Measurements from ENCODE around the gene FILIP1. TPM values are rescaled to one million over a fixed set of nuclear protein-coding genes. Genes with fewer than 3 reads are reported as not detected.

Gene FILIP1
- total RNA-seq, 1 donor from 2014 or later, result 13.6 TPM

DNA sequence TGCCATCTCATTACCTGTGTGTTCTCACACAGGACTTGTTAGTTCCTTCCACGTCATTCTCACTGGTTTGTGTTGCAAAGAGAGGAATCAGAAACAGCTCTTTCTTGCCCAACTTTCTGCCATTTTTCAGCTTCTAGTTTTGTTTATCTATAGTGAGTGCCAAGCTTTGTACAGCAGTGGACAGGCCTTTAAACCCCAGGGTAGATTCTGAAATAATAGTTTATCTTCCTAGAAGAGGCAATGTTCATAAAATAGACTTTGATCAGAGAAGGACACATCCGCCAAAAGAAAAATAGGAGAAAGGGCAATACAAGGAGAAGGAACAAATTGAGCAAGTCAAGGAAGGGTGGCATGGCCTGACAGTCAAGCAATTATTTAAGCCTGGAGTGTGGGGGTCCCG is 191.3 kb downstream of the FILIP1 start:
- H3K27me3 ChIP-seq, result no peaks in the 10 kb centered on the region
- intact Hi-C loops (cut with DNase I), result no loop called here
- no peak overlapping the region for H3K27ac ChIP-seq
- TF ChIP-seq, protein P1, sequence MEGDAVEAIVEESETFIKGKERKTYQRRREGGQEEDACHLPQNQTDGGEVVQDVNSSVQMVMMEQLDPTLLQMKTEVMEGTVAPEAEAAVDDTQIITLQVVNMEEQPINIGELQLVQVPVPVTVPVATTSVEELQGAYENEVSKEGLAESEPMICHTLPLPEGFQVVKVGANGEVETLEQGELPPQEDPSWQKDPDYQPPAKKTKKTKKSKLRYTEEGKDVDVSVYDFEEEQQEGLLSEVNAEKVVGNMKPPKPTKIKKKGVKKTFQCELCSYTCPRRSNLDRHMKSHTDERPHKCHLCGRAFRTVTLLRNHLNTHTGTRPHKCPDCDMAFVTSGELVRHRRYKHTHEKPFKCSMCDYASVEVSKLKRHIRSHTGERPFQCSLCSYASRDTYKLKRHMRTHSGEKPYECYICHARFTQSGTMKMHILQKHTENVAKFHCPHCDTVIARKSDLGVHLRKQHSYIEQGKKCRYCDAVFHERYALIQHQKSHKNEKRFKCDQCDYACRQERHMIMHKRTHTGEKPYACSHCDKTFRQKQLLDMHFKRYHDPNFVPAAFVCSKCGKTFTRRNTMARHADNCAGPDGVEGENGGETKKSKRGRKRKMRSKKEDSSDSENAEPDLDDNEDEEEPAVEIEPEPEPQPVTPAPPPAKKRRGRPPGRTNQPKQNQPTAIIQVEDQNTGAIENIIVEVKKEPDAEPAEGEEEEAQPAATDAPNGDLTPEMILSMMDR (IDR thresholded peaks at IDR 0.05), result no peak
- H3K4me3 ChIP-seq, result no peak overlapping the region
- H3K9me3 ChIP-seq, result no peaks in the 10 kb centered on the region
- no peaks in the 10 kb centered on the region for H3K36me3 ChIP-seq
- peaks cover 0 to 4% of the 10 kb centered on the region in 2 donors for H3K4me1 ChIP-seq
- DNase-seq (ENCODE audit: low spot score in 2 of 2), result no peak

DNA sequence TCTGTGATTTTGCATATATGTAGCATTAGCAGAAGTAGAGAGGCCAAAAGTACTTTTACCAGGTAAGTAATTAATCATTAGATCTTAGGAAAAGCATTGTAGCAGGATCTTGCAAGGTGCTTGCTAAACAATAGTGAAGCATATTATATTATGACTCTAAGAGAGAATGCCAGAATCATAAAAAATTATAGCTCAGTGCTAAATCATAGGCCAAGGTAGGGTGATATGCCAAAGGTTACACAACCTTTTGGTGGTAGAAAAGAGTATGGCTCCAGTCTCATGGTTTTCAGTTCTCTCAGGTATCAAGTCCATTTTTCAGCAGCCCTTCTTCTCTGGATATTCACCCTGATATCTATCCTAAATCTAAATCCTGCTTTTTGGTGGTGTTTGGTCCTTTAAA is 192.1 kb downstream of the FILIP1 start:
- Histone ChIP-seq H3K4me1 (peaks cover 0 to 4% of the 10 kb centered on the region in 2 donors), H3K27me3 (no peaks in the 10 kb centered on the region), H3K9me3 (no peaks in the 10 kb centered on the region), H3K27ac (no peak overlapping the region), H3K36me3 (no peaks in the 10 kb centered on the region), H3K4me3 (no peak overlapping the region)
- DNase-seq (ENCODE audit: low spot score in 2 of 2), result no peak
- TF ChIP-seq, protein P1 (IDR thresholded peaks at IDR 0.05), result no peak
- intact Hi-C loops (cut with DNase I), result no loop called here

DNA sequence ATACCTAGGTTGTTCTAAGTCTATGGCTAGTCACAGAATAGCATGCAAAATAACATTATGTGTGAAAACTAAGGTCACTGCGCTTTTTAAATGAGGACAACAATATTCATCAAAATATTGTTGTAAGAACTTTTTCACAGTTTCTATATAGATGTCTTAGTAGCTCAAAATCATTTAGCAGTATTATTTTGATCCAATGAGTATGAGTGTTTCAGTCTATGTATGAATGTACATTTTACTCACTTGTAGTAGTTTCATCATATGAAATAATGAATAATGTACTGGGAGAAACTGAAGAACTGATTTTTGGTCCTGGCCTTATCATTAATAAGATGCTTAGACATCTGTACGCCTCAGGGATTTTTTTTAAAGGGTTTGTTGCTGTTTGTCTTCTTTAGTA is 192.5 kb downstream of the FILIP1 start:
- TF ChIP-seq, protein P1 (IDR thresholded peaks at IDR 0.05), result no peak
- H3K27ac ChIP-seq, result no peak overlapping the region

DNA sequence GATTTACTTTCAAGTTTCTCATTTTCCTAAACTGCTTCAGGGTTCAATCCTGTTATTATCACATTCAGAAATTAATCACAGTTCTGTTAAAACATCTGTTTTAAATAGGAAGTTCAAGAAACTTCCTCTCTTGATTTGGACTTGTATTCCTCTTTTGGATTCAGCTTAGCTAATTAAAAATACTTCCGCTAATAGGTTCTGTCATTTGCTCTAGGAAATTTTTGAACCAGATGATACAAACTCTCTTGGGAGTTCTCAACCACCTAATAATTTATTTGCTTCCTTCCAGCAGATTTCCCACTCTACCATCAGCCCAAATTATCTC is 193.1 kb downstream of the FILIP1 start:
- intact Hi-C loops (cut with DNase I), result no loop called here
- H3K4me1 ChIP-seq, result peaks cover 0 to 4% of the 10 kb centered on the region in 2 donors
- H3K9me3 ChIP-seq, result no peaks in the 10 kb centered on the region
- no peaks in the 10 kb centered on the region for H3K27me3 ChIP-seq
- TF ChIP-seq, protein P1 (IDR thresholded peaks at IDR 0.05), result no peak
- H3K27ac ChIP-seq, result peak overlapping the region in 1 of 2 donors; percentile 25
- H3K36me3 ChIP-seq, result no peaks in the 10 kb centered on the region
- DNase-seq (ENCODE audit: low spot score in 2 of 2), result no peak
- no peak overlapping the region for H3K4me3 ChIP-seq

More for the DNA sequence above, 192.5 kb downstream of the FILIP1 start:
- Histone ChIP-seq H3K4me3 (no peak overlapping the region), H3K27me3 (no peaks in the 10 kb centered on the region), H3K36me3 (no peaks in the 10 kb centered on the region), H3K9me3 (no peaks in the 10 kb centered on the region), H3K4me1 (peaks cover 0 to 4% of the 10 kb centered on the region in 2 donors)
- no peak for DNase-seq (ENCODE audit: low spot score in 2 of 2)
- intact Hi-C loops (cut with DNase I), result no loop called here

DNA sequence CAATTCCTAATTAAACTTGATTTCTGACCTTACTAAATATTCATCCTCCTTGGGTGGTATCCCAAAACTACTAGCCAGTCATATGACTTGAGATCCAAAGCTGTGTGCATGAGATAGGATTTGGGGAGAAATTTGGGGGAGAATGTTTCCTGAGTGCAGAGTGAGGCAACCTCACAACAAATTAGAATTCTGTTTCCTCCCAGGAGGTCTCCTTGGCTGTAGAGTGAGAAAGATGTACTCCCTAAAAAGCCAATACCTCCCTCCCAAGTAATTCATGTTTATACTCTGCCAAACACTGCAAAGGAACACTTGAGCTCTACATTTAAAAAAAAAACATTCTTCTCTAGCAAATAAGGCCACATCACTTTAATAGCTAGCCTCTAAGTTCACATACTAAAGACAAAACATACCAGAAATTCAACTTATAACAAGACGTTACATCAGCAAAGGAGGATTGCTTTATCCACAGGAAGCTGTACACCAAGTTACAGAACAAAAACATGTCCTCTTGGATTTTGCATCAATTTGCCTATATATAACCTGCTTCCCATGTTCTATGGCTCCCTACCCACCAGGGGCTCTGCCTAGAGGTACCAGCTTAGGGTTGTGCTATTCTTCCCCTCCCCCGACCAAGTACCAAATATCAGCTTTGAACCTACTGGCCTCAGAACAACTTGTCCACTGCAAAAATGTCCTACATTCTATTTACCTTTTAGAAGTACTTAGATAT is 193.6 kb downstream of the FILIP1 start:
- Histone ChIP-seq H3K9me3 (no peaks in the 10 kb centered on the region), H3K4me1 (peaks cover 0 to 4% of the 10 kb centered on the region in 2 donors), H3K36me3 (no peaks in the 10 kb centered on the region), H3K4me3 (no peak overlapping the region), H3K27ac (peak overlapping the region in 1 of 2 donors; percentile 25), H3K27me3 (no peaks in the 10 kb centered on the region)
- intact Hi-C loops (cut with DNase I), result loop anchor here (5.0 kb wide), 1 partner anchor 202 kb away; no protein-coding TSS in a partner anchor
- no peak for DNase-seq (ENCODE audit: low spot score in 2 of 2)
- TF ChIP-seq, protein P1 (IDR thresholded peaks at IDR 0.05), result no peak

Measured in ascending aorta (tissue), 2 donors.